DND-41 (cell line): ENCODE measurements around the gene IGSF8.

Experiments
- ATAC-seq: fragments of 200-7000 bp; cut with Tn5 transposase; 3 replicates; pipeline ENCODE4 v1.9.1; 2021; ENCODE audit warnings: low read depth; ENCODE audit not compliant: insufficient read depth
- DNase-seq: peaks from one replicate; pipeline ENCODE4 v3.0.0-alpha.2; 2020
- H2AFZ ChIP-seq: 2 replicates; pipeline ENCODE4 v1.6.0; 2012; ENCODE audit warnings: low read depth, low read length
- H3K27ac ChIP-seq: 2 replicates; pipeline ENCODE4 v1.5.1; 2012; ENCODE audit warnings: low read length, inconsistent platforms
- H3K27me3 ChIP-seq: fragments of 200-600 bp; sonication (generic); 2 replicates; pipeline ENCODE4 v1.6.0; 2012; ENCODE audit warnings: low read length, mild to moderate bottlenecking, inconsistent platforms; ENCODE audit not compliant: insufficient read depth, poor library complexity
- H3K36me3 ChIP-seq: 2 replicates; pipeline ENCODE4 v1.5.1; 2012; ENCODE audit warnings: low read length, inconsistent platforms; ENCODE audit not compliant: insufficient read depth
- H3K4me1 ChIP-seq: 2 replicates; pipeline ENCODE4 v1.5.1; 2012; ENCODE audit warnings: mild to moderate bottlenecking, low read length; ENCODE audit not compliant: insufficient read depth
- H3K4me2 ChIP-seq: 2 replicates; pipeline ENCODE4 v1.6.0; 2012; ENCODE audit warnings: mild to moderate bottlenecking, moderate library complexity, low read length, inconsistent platforms; ENCODE audit not compliant: insufficient read depth
- H3K4me3 ChIP-seq, 2 experiments: fragments of 200-600 bp in 1 of 2; shearing (Covaris generic) in 1 of 2; 2 replicates each; pipeline ENCODE4 v1.5.1; 2012 to 2016; ENCODE audit warnings: inconsistent platforms in 2 of 2, low read length in 2 of 2, mild to moderate bottlenecking in 2 of 2, low read depth in 1 of 2, moderate library complexity in 1 of 2
- H3K79me2 ChIP-seq: 2 replicates; pipeline ENCODE4 v1.6.0; 2012; ENCODE audit warnings: low read length, inconsistent platforms; ENCODE audit not compliant: insufficient read depth
- H3K9ac ChIP-seq: 2 replicates; pipeline ENCODE4 v1.6.0; 2012; ENCODE audit warnings: low read depth, mild to moderate bottlenecking, inconsistent platforms, low read length, moderate library complexity
- H3K9me3 ChIP-seq: 2 replicates; pipeline ENCODE4 v1.5.1; 2012; ENCODE audit warnings: low read length, moderate library complexity, mild to moderate bottlenecking, inconsistent platforms; ENCODE audit not compliant: insufficient read depth, severe bottlenecking
- H4K20me1 ChIP-seq: 2 replicates; pipeline ENCODE4 v1.6.0; 2012; ENCODE audit warnings: low read length; ENCODE audit not compliant: insufficient read depth
- CTCF ChIP-seq: IDR thresholded peaks from 2 replicates; pipeline ENCODE4 v1.5.1; 2012; ENCODE audit warnings: borderline replicate concordance, low read length, moderate library complexity, mild to moderate bottlenecking; ENCODE audit not compliant: poor library complexity, severe bottlenecking; ENCODE audit errors: extremely low read depth
- EZH2 ChIP-seq: IDR thresholded peaks from 3 replicates; pipeline ENCODE4 v1.6.1; 2012; ENCODE audit warnings: borderline replicate concordance, low read depth, mild to moderate bottlenecking, moderate library complexity, low read length, inconsistent platforms; ENCODE audit not compliant: severe bottlenecking

IGSF8 gene

GRCh38 chr1:160115545-160116282, 17.3 kb upstream of the IGSF8 start, which contains the start of gene ATP1A2:
TSS of gene ATP1A2 (plus strand) at chr1:160115759. CDS start at chr1:160115862, 103 bp downstream.
- Histone ChIP-seq H3K4me2 (no peak within 1 kb of the TSS), H2AFZ (no peak within 1 kb of the TSS), H3K4me1 (no peaks in the 10 kb centered on the region), H3K79me2 (no peaks in the 10 kb centered on the region), H3K4me3 (no peak within 1 kb of the TSS), H4K20me1 (no peaks in the 10 kb centered on the region), H3K27ac (no peak within 1 kb of the TSS), H3K36me3 (no peaks in the 10 kb centered on the region), H3K9ac (no peak within 1 kb of the TSS), H3K27me3 (peaks cover 32% of the 10 kb centered on the region), H3K9me3 (no peaks in the 10 kb centered on the region)
- TF ChIP-seq CTCF: no peak
- TF ChIP-seq EZH2: no peak
- DNase-seq: no peak
- no peak for ATAC-seq

GRCh38 chr1:160114085-160114484, 15.7 kb upstream of the IGSF8 start:
- no peaks in the 10 kb centered on the region for H3K4me1 ChIP-seq
- H4K20me1 ChIP-seq: no peaks in the 10 kb centered on the region
- H2AFZ ChIP-seq: no peak overlapping the region
- DNase-seq (no peak), ATAC-seq (no peak)
- no peak overlapping the region for H3K9ac ChIP-seq
- H3K79me2 ChIP-seq: no peaks in the 10 kb centered on the region
- no peak overlapping the region for H3K4me3 ChIP-seq
- no peak overlapping the region for H3K4me2 ChIP-seq
- no peak for TF ChIP-seq CTCF
- no peak for TF ChIP-seq EZH2
- H3K27ac ChIP-seq: no peak overlapping the region
- peaks cover 32% of the 10 kb centered on the region for H3K27me3 ChIP-seq
- no peaks in the 10 kb centered on the region for H3K36me3 ChIP-seq
- no peaks in the 10 kb centered on the region for H3K9me3 ChIP-seq

GRCh38 chr1:160113407-160113806, 15.0 kb upstream of the IGSF8 start:
- no peak for ATAC-seq
- H4K20me1 ChIP-seq: no peaks in the 10 kb centered on the region
- H3K36me3 ChIP-seq: no peaks in the 10 kb centered on the region
- no peak overlapping the region for H3K4me2 ChIP-seq
- H3K9ac ChIP-seq: no peak overlapping the region
- no peak overlapping the region for H2AFZ ChIP-seq
- DNase-seq: no peak
- H3K27me3 ChIP-seq: peaks cover 28% of the 10 kb centered on the region
- H3K4me1 ChIP-seq: no peaks in the 10 kb centered on the region
- no peaks in the 10 kb centered on the region for H3K79me2 ChIP-seq
- H3K27ac ChIP-seq: no peak overlapping the region
- H3K4me3 ChIP-seq: no peak overlapping the region
- H3K9me3 ChIP-seq: no peaks in the 10 kb centered on the region
- TF ChIP-seq CTCF: no peak
- no peak for TF ChIP-seq EZH2
